Stimulated activated naive CD8-positive, alpha-beta T cell treated with anti-CD3 and anti-CD28 coated beads, Interleukin-15, Interleukin-2, amounts not matched to agents 100 ng/mL and 50 ng/mL, for 24 hours (primary cell): ENCODE data around the gene SLC35D2.
A peak's percentile ranks its signal among the peaks of the same experiment; 100 is the strongest.
"Not testable (repeated sequence)": the region's sequence is repeated elsewhere in the genome, so short reads cannot be mapped to it uniquely, and the experiment has no call there.

ENCODE experiments used
- H3K27ac Mint-ChIP-seq: one replicate; pipeline ENCODE4 v1.8.0; 2021; ENCODE audit warnings: mild to moderate bottlenecking, mixed read lengths
- H3K27me3 Mint-ChIP-seq: one replicate; pipeline ENCODE4 v1.8.0; 2021; ENCODE audit warnings: mixed read lengths
- H3K36me3 Mint-ChIP-seq: one replicate; pipeline ENCODE4 v1.8.0; 2021; ENCODE audit warnings: low read depth, mixed read lengths
- H3K4me1 Mint-ChIP-seq: one replicate; pipeline ENCODE4 v1.8.0; 2021; ENCODE audit warnings: low read depth, mixed read lengths
- H3K4me3 Mint-ChIP-seq: one replicate; pipeline ENCODE4 v1.8.0; 2021; ENCODE audit warnings: mild to moderate bottlenecking, mixed read lengths
- H3K9me3 Mint-ChIP-seq: one replicate; pipeline ENCODE4 v1.8.0; 2021; ENCODE audit warnings: mixed read lengths

SLC35D2 gene

DNA sequence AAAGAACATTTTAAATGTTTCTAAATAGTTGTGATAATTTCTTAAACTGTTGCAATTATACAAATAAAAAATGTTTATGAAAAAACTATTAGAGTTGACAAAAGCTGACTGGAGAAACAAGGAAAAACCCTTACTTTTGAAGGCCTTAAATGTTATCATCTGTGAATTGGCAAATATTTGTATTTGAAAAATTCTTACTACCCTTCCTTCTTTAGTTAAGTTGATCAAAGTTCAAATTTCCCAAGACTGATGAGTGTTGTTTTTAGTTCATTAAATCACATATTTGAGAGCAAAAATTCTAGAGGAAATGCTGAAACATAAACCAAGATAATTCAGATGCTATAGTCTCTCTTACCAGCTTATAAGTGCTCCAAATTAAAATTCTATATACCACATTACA is 2.6 kb upstream of the SLC35D2 start:
- Mint-ChIP-seq H3K4me1 (peaks cover 25% of the 10 kb centered on the region), H3K27ac (no peak overlapping the region), H3K9me3 (no peaks in the 10 kb centered on the region), H3K36me3 (peaks cover 59% of the 10 kb centered on the region), H3K27me3 (no peaks in the 10 kb centered on the region), H3K4me3 (no peak overlapping the region)

DNA sequence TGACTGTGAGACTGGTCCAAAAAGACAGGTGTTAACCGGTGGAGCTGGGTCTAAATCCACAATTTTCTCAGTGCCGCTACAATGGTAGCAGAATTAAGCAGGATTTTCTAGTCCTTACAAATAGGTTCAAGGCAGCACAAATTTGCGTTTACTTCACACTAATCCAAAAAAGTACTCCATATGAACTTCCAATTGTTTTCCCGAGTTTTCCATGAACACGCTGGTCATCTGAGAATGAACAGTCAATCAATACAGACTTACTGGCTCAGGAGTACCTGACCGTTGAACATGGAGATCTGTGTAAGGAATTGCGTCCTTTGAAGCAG is 709 bp downstream of the SLC35D2 start:
- Mint-ChIP-seq H3K27me3 (no peaks in the 10 kb centered on the region), H3K36me3 (peaks cover 30% of the 10 kb centered on the region), H3K27ac (no peak overlapping the region), H3K4me3 (peak overlapping the region; percentile 73), H3K4me1 (peaks cover 29% of the 10 kb centered on the region), H3K9me3 (no peaks in the 10 kb centered on the region)

DNA sequence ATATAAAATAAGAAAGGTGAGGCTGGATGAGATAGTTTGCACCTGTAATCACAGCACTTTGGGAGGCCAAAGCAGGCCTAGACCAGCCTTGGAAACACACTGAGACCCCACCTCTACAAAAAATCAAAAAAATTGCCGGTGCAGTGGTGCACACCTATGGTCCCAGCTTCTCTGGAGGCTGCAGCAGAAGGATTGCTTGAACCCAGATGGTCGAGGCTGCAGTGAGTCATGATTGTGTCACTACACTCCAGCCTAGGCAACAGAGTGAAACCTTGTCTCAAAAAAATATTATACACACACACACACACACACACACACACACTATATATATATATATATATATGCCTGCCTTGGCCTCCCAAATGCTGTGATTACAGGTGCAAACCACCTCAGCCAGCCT is 1.3 kb downstream of the SLC35D2 start:
- H3K4me3 Mint-ChIP-seq = no peak overlapping the region
- H3K27me3 Mint-ChIP-seq = no peaks in the 10 kb centered on the region
- H3K36me3 Mint-ChIP-seq = peaks cover 26% of the 10 kb centered on the region
- H3K27ac Mint-ChIP-seq = no peak overlapping the region
- no peaks in the 10 kb centered on the region for H3K9me3 Mint-ChIP-seq
- peaks cover 29% of the 10 kb centered on the region for H3K4me1 Mint-ChIP-seq

GRCh38 chr9:96381696-96382095 is 1.8 kb downstream of the SLC35D2 start:
- H3K27ac Mint-ChIP-seq = no peak overlapping the region
- H3K4me3 Mint-ChIP-seq = no peak overlapping the region
- peaks cover 21% of the 10 kb centered on the region for H3K36me3 Mint-ChIP-seq
- H3K9me3 Mint-ChIP-seq = no peaks in the 10 kb centered on the region
- H3K4me1 Mint-ChIP-seq = peaks cover 29% of the 10 kb centered on the region
- H3K27me3 Mint-ChIP-seq = no peaks in the 10 kb centered on the region

DNA sequence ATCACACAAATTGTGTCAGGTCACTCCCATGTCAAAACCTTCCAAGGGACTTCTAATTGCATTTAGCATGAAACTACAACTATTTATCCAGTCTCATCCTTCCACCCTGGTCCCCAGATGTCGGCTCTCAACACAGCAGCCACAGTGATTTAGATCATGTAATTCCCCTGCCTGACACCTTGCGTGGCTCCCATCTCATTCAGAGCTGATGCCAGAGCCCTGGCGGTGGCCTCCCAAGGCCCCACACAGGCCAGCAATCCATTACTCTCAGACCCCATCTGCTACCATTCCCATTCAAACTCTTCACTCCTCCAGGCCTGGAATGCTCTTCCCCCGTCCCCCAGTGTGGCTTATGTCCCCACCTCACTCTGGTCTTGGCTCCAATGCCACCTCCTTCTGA is 2.4 kb downstream of the SLC35D2 start:
- peaks cover 29% of the 10 kb centered on the region for H3K4me1 Mint-ChIP-seq
- peaks cover 16% of the 10 kb centered on the region for H3K36me3 Mint-ChIP-seq
- no peak overlapping the region for H3K27ac Mint-ChIP-seq
- H3K4me3 Mint-ChIP-seq = no peak overlapping the region
- no peaks in the 10 kb centered on the region for H3K9me3 Mint-ChIP-seq
- no peaks in the 10 kb centered on the region for H3K27me3 Mint-ChIP-seq

DNA sequence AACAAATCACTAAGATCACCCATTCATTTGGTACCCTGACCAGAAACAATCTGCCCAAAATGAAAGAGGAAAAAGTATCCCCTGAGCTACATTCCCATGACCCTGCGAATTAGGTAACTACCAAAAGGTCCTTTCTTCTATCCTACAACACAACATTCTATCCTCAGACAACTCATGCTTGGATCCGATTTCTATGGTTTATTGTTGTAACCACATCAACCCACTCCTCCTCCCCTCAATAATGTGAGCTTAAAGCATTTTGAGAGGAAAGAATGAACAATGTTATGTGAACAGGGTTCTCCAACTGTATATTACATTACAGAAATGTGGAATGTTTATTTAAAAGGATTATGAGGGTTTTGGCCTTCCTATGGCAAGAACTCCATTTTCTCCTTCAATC is 4.0 kb downstream of the SLC35D2 start:
- no peaks in the 10 kb centered on the region for H3K9me3 Mint-ChIP-seq
- H3K4me3 Mint-ChIP-seq = no peak overlapping the region
- peaks cover 29% of the 10 kb centered on the region for H3K4me1 Mint-ChIP-seq
- no peaks in the 10 kb centered on the region for H3K27me3 Mint-ChIP-seq
- no peak overlapping the region for H3K27ac Mint-ChIP-seq
- H3K36me3 Mint-ChIP-seq = peaks cover 7% of the 10 kb centered on the region

DNA sequence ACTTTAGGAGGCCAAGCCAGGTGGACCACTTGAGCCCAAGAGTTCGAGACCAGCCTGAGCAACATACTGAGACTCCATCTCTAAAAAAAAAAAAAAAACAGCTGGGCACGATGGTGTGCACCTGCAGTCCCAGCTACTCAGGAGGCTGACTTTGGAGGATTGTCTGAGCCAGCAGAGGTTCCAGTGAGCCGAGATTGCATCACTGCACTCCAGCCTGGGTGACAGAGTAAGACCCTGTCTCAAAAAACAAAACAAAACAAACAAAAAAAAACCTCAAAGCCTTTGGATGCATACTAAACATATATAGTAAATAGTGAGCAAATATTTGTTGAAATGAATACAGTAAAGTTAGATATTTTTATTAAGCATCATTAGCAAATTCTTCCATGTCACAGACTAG is 5.3 kb downstream of the SLC35D2 start:
- H3K27ac Mint-ChIP-seq = no peak overlapping the region

DNA sequence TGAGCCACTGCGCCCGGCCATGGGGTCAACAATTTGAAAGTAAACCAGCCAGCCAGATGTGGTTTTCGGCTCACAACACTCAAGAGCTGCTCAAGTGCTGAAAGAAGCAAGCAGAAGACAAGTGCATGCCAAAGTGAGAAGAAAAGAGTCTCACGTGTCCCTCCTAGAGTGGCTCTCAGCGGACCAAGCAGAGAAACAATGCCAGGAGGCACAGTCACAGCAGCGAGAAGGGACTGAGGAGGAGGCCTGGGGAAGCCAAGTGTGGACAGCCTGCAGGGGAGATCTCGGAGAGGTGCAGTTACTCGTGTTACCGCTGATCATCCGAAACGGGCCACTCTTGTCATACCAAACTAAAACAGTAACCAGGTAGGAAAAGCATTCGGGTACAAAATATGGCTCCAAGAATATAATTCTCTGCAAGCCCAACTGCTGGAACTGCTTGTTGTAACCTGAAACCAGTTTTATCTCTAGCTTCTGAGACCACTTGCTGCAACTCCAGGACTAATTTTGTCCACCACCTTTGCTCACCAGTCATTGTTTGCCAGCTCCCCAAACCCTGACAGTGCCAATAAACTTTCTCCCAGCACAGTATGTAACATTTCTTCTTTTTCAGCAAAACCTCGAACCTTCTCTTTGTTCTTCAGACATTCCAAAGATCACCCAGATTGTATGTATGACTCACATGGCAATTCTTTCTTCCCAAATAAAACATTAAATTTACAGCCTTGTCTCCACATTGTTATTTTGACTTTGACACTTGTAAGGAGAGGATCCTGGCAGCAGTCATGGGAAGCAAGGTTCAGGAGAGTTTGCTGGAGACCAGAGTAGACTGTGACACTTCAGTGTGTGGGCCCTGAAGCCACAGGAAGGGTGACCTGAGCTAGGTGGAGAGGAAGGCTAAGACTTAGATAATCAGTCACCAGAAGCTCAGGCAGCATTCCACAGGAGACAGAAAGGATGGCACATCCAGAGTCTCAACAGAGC is 6.3 kb downstream of the SLC35D2 start:
- Mint-ChIP-seq H3K9me3 (no peaks in the 10 kb centered on the region), H3K36me3 (no peaks in the 10 kb centered on the region), H3K27ac (no peak overlapping the region), H3K4me3 (no peak overlapping the region), H3K4me1 (peaks cover 12% of the 10 kb centered on the region), H3K27me3 (no peaks in the 10 kb centered on the region)

More for the DNA sequence above, 5.3 kb downstream of the SLC35D2 start:
- peaks cover 21% of the 10 kb centered on the region for H3K4me1 Mint-ChIP-seq
- no peaks in the 10 kb centered on the region for H3K27me3 Mint-ChIP-seq
- H3K9me3 Mint-ChIP-seq = no peaks in the 10 kb centered on the region
- H3K4me3 Mint-ChIP-seq = no peak overlapping the region
- no peaks in the 10 kb centered on the region for H3K36me3 Mint-ChIP-seq

DNA sequence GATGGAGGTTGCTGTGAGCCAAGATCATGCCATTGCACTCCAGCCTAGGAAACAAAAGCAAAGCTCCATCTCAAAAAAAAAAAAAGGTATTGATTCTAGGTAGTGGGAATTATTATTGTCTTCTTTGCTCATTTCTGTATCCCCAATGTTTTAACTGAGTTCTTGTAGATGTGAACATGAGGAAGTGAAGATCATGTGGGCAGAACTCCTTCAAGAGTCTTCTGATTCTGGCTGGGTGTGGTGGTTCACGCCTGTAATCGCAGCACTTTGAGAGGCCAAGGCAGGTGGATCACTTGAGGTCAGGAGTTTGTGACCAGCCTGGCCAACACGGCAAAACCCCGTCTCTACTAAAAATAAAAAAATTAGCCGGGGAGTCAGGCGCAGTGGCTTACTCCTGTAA is 8.0 kb downstream of the SLC35D2 start:
- H3K27me3 Mint-ChIP-seq = not testable (repeated sequence)

DNA sequence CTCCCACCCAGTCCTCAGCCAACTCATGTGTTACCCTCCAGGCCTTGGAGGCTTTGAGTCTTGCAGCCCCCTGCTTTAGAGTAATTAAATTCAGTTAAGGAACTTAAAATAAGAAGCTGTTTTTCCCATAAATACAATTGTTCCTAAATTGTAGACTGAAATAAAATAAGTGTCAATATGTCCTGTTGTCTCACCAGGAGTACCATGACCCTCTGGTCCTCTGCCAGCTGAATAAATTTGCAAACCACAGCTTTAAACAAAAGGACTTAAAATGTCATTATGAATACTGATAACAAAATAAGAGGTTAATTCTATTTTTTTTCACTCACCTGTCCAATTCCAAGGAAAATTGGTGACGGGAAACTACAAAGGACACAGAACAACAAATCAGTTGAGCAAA is 15.6 kb downstream of the SLC35D2 start:
- H3K27ac Mint-ChIP-seq = no peak overlapping the region
- H3K4me3 Mint-ChIP-seq = no peak overlapping the region
- H3K4me1 Mint-ChIP-seq = no peaks in the 10 kb centered on the region
- H3K36me3 Mint-ChIP-seq = peaks cover 9% of the 10 kb centered on the region
- no peaks in the 10 kb centered on the region for H3K9me3 Mint-ChIP-seq
- H3K27me3 Mint-ChIP-seq = no peaks in the 10 kb centered on the region

More for the DNA sequence above, 8.0 kb downstream of the SLC35D2 start:
- not testable (repeated sequence) for H3K4me3 Mint-ChIP-seq, H3K9me3 Mint-ChIP-seq, H3K4me1 Mint-ChIP-seq, H3K27ac Mint-ChIP-seq, H3K36me3 Mint-ChIP-seq

GRCh38 chr9:96363175-96363967 is 20.1 kb downstream of the SLC35D2 start:
- Mint-ChIP-seq H3K4me3 (no peak overlapping the region), H3K27me3 (no peaks in the 10 kb centered on the region), H3K9me3 (no peaks in the 10 kb centered on the region), H3K27ac (no peak overlapping the region), H3K4me1 (no peaks in the 10 kb centered on the region), H3K36me3 (peaks cover 13% of the 10 kb centered on the region)

- not testable (repeated sequence) for H3K27me3 Mint-ChIP-seq, H3K4me3 Mint-ChIP-seq, H3K9me3 Mint-ChIP-seq, H3K27ac Mint-ChIP-seq, H3K4me1 Mint-ChIP-seq
- H3K36me3 Mint-ChIP-seq = peaks cover 15% of the 10 kb centered on the region
Observed at GRCh38 chr9:96362119-96362518, 21.4 kb downstream of the SLC35D2 start.

GRCh38 chr9:96361668-96362067 is 21.8 kb downstream of the SLC35D2 start:
- Mint-ChIP-seq H3K27me3 (no peaks in the 10 kb centered on the region), H3K27ac (no peak overlapping the region), H3K4me3 (no peak overlapping the region), H3K36me3 (peaks cover 16% of the 10 kb centered on the region), H3K9me3 (no peaks in the 10 kb centered on the region), H3K4me1 (no peaks in the 10 kb centered on the region)

DNA sequence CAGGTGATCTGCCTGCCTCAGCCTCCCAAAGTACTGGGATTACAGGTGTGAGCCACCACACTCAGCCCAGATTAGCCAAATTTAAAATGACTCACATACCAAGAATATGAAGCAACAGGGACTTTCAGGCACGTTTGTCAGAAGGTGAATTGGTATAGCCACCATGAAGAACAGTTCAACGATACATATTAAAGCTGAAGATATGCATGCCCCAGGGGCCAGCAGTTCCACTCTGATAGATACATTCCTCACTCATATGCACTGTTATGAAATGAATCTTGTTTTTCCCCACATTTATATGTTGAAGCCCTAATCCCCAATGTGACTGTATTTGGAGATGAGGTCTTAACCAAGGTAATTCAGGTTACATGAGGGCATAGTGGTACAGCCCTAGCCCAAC is 22.5 kb downstream of the SLC35D2 start:
- peaks cover 16% of the 10 kb centered on the region for H3K36me3 Mint-ChIP-seq
- H3K4me1 Mint-ChIP-seq = no peaks in the 10 kb centered on the region
- no peaks in the 10 kb centered on the region for H3K9me3 Mint-ChIP-seq
- H3K27me3 Mint-ChIP-seq = no peaks in the 10 kb centered on the region
- no peak overlapping the region for H3K27ac Mint-ChIP-seq
- no peak overlapping the region for H3K4me3 Mint-ChIP-seq

DNA sequence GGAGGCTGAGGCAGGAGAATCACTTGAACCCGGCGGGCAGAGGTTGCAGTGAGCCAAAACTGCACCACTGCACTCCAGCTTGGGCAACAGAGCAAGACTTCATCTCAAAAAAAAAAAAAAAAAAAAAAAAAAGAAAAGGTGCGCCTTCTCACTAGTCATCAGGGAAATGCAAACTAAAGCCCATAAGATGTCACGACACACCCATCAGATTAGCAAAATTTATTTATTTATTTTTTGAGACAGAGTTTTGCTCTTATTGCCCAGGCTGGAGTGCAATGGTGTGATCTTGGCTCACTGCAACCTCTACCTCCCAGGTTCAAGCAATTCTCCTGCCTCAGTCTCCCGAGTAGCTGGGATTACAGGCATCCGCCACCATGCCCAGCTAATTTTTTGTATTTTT is 23.0 kb downstream of the SLC35D2 start:
- H3K27me3 Mint-ChIP-seq, H3K4me1 Mint-ChIP-seq, H3K4me3 Mint-ChIP-seq, H3K27ac Mint-ChIP-seq, H3K9me3 Mint-ChIP-seq: not testable (repeated sequence)
- peaks cover 16% of the 10 kb centered on the region for H3K36me3 Mint-ChIP-seq
